ENCODE data around the gene PDGFRB. TPM values are rescaled to one million over a fixed set of nuclear protein-coding genes. Genes with fewer than 3 reads are reported as not detected.

Gene PDGFRB
- total RNA-seq, 2 experiments from 2014 or later, result 0.23 to 3.0 TPM

DNA sequence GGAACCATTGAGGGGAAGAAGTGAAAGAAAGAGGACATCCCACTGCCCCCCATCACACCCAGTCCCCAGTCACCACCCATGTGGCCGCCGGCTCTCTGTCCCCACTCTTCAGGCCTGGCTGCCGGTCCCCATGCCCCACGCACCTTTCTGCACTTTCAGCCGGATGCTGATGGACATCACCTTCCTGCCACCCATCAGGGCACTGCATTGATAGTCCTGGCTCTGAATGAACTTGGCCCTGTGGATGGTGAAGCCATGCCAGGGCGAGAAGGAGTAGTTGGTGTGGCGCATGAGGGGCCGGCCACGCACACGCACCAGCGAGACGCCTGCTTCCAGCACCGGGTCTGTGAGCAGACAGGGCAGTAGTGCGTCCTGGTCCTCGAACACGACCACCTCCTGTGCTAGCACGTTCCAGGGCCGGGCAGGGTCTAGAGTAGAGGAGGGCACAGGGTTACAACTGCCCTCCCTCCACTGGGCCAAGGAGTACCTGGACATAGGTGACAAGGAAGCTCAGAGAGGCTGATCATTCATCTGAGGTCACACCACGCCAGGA lies 75.7 kb downstream of the PDGFRB start:
- Histone ChIP-seq H3K79me2 (ENCODE audit: insufficient read depth, low read depth, low read length) (no peaks in the 10 kb centered on the region), H2AFZ (ENCODE audit: low read length) (no peak overlapping the region), H4K20me1 (ENCODE audit: insufficient read depth, low read length) (no peaks in the 10 kb centered on the region), H3K36me3 (ENCODE audit: insufficient read depth, low read length) (no peaks in the 10 kb centered on the region), H3K4me1 (ENCODE audit: insufficient read depth, low read length, poor library complexity, severe bottlenecking) (peaks cover 12% of the 10 kb centered on the region), H3K9me2 (ENCODE audit: insufficient read depth, low read length) (no peaks in the 10 kb centered on the region), H3K9me3 (ENCODE audit: low read length) (no peaks in the 10 kb centered on the region), H3K4me2 (ENCODE audit: low read length) (no peak overlapping the region), H3K4me3 (ENCODE audit: low read depth, low read length, poor library complexity, severe bottlenecking) (no peak overlapping the region), H3K27ac (ENCODE audit: low read depth, low read length, poor library complexity, severe bottlenecking) (no peak overlapping the region)
- TF ChIP-seq EZH2phosphoT487 (IDR thresholded peaks at IDR 0.05; ENCODE audit: borderline replicate concordance, low read depth, low read length), result no peak
- TF ChIP-seq, protein P1, sequence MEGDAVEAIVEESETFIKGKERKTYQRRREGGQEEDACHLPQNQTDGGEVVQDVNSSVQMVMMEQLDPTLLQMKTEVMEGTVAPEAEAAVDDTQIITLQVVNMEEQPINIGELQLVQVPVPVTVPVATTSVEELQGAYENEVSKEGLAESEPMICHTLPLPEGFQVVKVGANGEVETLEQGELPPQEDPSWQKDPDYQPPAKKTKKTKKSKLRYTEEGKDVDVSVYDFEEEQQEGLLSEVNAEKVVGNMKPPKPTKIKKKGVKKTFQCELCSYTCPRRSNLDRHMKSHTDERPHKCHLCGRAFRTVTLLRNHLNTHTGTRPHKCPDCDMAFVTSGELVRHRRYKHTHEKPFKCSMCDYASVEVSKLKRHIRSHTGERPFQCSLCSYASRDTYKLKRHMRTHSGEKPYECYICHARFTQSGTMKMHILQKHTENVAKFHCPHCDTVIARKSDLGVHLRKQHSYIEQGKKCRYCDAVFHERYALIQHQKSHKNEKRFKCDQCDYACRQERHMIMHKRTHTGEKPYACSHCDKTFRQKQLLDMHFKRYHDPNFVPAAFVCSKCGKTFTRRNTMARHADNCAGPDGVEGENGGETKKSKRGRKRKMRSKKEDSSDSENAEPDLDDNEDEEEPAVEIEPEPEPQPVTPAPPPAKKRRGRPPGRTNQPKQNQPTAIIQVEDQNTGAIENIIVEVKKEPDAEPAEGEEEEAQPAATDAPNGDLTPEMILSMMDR (conservative IDR thresholded peaks at IDR 0.05; ENCODE audit: low read length), result no peak
- ChIA-PET POLR2A (no interaction called here), CTCF (ENCODE audit: unreplicated experiment) (no interaction called here)
- no TSS peak for BruUV-seq (replicated peaks)
- no peak for DNase-seq (ENCODE audit: low spot score)
- intact Hi-C loops (cut with micrococcal nuclease; ENCODE audit: unreplicated experiment), result no loop called here

DNA sequence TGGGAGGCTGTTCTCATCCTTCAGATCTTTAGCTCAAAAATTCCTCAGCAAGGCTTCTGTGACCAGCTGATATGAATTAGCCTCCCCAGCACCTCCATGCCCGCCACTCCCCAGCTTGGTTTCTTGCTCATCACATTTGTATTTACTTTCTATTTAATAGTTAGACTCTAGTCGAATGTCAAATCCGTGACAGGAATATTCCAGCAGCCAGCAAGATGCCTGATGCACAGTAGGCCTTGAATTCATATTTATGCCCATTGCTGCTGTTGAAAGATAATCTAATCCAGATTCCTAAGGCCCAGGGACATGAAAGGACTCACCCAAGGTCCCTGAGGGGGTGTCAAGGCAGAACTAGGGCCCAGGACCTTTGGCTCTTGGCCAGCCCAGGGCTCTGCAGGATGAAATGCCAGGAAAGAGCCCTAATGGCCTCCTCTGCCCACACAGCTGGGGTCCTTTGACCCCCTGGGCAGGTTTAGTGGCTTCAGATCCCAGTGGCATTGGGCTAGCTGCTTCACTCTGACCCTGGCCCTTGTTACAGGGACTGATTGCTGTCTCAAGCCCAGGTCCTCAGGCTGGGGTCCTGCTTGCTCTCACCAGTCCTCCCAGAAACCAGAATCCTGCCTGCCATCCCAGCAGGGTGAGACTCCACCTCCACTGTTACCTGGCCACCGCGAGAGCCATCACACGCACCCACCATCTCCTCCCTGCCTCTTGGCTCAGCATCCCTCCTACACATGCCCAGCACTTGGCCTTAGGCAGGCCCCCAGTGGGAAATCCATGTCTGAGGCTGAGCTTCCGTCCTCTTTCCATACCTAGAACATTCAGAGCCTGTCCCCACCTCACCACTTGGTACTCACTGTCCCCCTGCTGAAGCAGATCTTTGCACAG lies 76.6 kb downstream of the PDGFRB start:
- Histone ChIP-seq H3K79me2 (ENCODE audit: insufficient read depth, low read depth, low read length) (no peaks in the 10 kb centered on the region), H3K36me3 (ENCODE audit: insufficient read depth, low read length) (no peaks in the 10 kb centered on the region), H3K4me2 (ENCODE audit: low read length) (no peak overlapping the region), H3K4me1 (ENCODE audit: insufficient read depth, low read length, poor library complexity, severe bottlenecking) (peaks cover 12% of the 10 kb centered on the region), H2AFZ (ENCODE audit: low read length) (no peak overlapping the region), H4K20me1 (ENCODE audit: insufficient read depth, low read length) (no peaks in the 10 kb centered on the region), H3K9me3 (ENCODE audit: low read length) (no peaks in the 10 kb centered on the region), H3K27ac (ENCODE audit: low read depth, low read length, poor library complexity, severe bottlenecking) (no peak overlapping the region), H3K9me2 (ENCODE audit: insufficient read depth, low read length) (no peaks in the 10 kb centered on the region), H3K4me3 (ENCODE audit: low read depth, low read length, poor library complexity, severe bottlenecking) (no peak overlapping the region)
- no TSS peak for BruUV-seq (replicated peaks)
- ChIA-PET CTCF (ENCODE audit: unreplicated experiment) (no interaction called here), POLR2A (no interaction called here)
- TF ChIP-seq, protein P1 (conservative IDR thresholded peaks at IDR 0.05; ENCODE audit: low read length), result no peak
- no peak for TF ChIP-seq EZH2phosphoT487 (IDR thresholded peaks at IDR 0.05; ENCODE audit: borderline replicate concordance, low read depth, low read length)
- intact Hi-C loops (cut with micrococcal nuclease; ENCODE audit: unreplicated experiment), result no loop called here
- no peak for DNase-seq (ENCODE audit: low spot score)
